ENCODE results near the gene MORF4L2.
"Not testable (repeated sequence)": the region's sequence is repeated elsewhere in the genome, so short reads cannot be mapped to it uniquely, and the experiment has no call there.

MORF4L2 gene

DNA sequence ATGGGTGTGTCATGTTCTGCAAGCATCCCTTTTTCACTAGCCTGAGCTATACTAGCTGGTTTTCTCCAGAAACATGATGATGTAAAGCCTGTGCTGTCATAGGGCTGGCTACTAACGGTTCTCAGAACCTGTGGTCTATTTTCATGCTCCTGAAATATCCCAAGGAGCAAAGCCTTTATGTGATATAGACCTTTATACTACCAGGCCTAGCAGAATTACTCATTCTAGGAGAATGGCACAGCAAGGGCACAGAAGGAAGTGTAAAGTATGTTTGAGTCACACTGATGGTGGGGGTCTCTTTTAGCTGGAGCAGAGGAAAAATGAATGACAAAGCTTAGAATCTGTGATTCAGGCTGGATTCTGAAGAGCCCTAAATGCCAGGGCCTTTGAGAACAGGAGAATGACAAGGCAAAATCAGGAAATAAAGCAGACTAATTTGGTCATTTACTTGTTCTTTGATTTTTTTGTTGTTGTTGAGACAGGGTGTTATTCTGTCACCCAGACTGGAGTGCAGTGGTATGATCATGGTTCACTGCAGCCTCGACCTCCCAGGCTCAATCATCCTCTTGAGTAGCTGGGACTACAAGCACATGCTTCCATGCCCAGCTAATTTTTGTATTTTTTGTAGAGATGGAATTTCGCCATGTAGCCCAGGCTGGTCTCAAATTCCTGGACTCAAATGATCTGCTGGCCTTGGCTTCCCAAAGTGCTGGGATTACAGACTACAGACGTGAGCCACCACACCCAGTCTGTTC lies 45.9 kb downstream of the MORF4L2 start:
- DNase-seq, result peak; percentile 2
- in situ Hi-C loops (cut with HindIII; ENCODE audit: low pct_ligation_motif_present, low pct_unique_long_range_greater_than_20kb, low sequenced_read_pairs), result no loop called here

DNA sequence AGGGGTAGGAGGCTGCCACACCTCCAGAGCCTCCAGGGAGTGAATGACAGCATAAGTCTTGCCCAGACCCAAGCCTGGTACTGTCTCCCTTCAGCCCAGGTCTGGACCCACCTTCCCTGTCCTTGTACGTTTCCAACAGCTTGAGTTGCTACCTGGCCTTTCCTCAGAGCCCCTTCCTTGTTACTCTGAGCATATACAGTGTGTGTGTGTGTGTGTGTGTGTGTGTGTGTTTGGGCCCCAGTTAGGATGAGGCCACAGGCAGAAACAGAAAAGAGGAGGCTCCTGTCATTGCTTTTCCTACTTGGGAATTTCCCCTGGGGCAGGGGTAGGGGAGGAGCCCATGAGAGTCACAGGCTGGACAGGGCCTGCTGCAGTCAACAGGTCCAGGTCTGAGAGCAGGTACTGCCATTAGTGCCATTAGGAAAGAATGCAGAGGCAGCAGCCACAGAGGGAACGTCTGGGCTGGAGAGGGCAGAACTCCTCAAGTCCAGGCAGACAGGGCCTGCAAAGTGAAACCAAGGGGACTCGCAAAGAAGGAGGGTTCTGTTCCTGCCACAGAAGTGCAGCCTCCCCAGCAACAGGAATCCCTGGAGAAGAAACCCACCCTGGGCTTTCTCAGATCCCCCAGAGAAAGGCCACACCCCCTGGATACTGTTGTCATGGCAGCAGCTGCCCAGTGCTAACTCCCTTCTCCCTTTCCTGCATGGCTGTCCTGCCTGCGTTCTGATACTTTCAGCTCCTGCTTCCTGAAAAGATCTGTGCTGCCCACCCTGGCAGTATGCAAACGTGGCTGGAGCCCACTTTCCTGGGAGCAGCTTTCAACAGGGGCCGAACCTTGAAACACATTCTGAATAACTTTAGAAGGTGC lies 47.8 kb downstream of the MORF4L2 start:
- peak; percentile 11 for DNase-seq
- in situ Hi-C loops (cut with HindIII; ENCODE audit: low pct_ligation_motif_present, low pct_unique_long_range_greater_than_20kb, low sequenced_read_pairs), result not testable (repeated sequence)

DNA sequence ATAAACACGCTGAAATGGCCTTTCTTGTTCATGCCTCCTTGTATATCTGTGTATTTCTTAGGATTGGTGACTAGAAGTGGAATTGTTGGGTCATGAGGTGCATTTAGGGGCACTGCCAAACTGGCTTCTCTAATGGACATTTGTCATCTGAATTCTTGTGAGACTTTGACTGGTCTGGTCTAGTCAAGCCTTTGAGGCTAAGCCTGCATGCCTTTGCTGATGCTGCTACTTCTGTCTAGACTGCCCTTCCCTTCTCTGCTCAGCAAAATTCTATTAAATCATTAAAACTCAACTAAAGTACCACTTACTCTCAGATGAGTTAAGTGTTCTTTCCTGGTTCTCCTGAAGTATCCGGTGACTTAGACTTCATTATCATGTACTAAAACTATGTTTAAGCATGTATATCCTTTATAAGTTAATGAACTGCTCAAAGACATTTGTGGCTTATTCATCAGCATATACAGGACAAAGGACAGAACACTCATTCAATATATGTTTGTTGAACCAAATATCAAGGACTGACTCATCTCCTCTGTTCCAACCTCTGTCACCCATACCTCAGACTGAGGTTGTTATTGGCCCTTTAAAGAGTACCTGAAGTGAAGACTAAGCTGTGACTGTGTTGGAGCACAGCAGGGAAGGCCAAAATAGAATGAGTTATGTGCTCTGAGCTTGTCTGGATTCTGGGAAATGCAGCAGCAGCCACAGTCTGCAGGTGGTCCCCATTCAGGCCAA lies 48.7 kb downstream of the MORF4L2 start:
- no peak for DNase-seq
- in situ Hi-C loops (cut with HindIII; ENCODE audit: low pct_ligation_motif_present, low pct_unique_long_range_greater_than_20kb, low sequenced_read_pairs), result no loop called here

DNA sequence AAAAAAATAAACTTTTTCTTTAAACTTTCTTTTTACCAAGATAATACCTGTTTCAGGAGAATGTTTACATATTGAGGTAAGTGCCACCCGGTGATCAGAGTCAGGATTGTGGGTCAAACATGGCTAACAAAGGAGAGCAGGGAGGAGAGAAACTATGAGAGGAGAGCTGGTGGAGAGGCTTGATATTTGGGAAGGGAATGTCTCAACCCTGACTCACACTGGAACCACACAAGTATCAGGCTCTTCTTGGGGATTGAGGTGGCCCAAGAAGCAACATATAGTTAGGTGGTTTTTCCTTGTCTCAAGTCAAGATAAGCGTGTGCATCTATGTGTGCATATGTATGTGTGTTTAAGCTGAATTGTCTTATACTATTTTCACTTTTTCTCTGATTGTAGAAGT lies 51.1 kb downstream of the MORF4L2 start:
- in situ Hi-C loops (cut with HindIII; ENCODE audit: low pct_ligation_motif_present, low pct_unique_long_range_greater_than_20kb, low sequenced_read_pairs), result no loop called here
- no peak for DNase-seq

DNA sequence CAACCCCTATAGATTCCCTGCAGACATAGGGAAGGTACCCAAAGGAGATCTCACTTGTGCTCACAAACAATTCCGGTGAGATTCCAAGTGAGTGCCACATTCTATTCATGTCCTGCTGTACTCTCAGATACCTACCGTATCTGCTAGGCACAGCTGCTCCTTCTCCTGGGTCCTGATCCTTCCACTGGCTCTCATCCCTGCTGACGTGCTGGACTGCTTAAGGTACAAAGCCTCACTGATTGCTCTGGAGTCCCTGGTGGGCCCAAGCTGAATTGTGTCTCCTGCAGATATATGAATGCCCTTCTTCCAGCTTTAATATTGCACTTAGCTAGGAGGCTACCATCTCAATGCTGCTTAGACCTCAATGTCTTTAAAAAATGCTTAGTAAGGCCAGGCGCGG lies 55.4 kb downstream of the MORF4L2 start:
- no peak for DNase-seq
- in situ Hi-C loops (cut with HindIII; ENCODE audit: low pct_ligation_motif_present, low pct_unique_long_range_greater_than_20kb, low sequenced_read_pairs), result no loop called here

DNA sequence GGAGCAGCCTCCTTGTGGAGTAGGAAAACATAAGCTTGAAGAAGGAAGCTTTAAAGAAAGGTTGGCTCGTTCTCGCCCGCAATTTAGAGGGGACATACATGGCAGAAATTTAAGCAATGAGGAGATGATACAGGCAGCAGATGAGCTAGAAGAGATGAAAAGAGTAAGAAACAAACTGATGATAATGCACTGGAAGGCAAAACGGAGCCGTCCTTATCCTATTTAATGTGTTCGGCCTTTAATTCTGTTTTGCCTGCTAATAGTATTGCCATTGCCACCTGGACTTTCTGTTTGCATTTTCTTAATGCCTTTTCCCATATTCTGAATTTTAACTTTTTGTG lies 56.4 kb downstream of the MORF4L2 start:
- DNase-seq, result no peak
- in situ Hi-C loops (cut with HindIII; ENCODE audit: low pct_ligation_motif_present, low pct_unique_long_range_greater_than_20kb, low sequenced_read_pairs), result no loop called here

DNA sequence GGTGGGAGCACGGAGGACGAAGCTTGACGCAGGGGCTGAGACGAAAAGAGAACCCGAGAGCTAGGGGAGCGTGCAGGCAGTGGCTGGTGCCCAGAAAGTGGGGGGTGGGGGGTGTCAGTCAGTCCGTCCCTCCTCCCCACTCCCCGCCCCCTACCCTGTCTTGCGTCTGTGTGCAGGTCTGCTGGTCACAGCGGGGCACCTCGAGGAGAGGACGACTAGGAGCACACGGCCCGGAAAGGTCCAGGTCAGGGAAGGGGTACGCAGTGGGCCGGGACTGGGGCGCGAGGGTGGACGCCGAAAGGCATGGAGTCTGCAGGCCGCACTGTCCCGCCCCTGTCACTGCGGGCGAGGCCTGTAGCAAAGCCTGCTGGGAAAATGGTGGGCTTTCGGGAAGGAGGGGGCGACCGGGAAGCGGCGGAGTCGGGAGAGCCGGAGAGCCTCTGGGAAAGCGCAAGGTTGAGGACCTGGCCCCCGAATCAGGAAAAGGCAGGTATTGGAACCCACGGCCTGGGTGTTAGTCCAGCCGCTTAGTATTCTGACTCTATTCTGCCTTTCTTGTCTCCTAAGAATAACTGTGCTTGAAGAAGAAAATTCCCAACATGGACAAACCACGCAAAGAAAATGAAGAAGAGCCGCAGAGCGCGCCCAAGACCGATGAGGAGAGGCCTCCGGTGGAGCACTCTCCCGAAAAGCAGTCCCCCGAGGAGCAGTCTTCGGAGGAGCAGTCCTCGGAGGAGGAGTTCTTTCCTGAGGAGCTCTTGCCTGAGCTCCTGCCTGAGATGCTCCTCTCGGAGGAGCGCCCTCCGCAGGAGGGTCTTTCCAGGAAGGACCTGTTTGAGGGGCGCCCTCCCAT lies 57.0 kb downstream of the MORF4L2 start:
- in situ Hi-C loops (cut with HindIII; ENCODE audit: low pct_ligation_motif_present, low pct_unique_long_range_greater_than_20kb, low sequenced_read_pairs), result no loop called here
- DNase-seq, result peak; percentile 65

DNA sequence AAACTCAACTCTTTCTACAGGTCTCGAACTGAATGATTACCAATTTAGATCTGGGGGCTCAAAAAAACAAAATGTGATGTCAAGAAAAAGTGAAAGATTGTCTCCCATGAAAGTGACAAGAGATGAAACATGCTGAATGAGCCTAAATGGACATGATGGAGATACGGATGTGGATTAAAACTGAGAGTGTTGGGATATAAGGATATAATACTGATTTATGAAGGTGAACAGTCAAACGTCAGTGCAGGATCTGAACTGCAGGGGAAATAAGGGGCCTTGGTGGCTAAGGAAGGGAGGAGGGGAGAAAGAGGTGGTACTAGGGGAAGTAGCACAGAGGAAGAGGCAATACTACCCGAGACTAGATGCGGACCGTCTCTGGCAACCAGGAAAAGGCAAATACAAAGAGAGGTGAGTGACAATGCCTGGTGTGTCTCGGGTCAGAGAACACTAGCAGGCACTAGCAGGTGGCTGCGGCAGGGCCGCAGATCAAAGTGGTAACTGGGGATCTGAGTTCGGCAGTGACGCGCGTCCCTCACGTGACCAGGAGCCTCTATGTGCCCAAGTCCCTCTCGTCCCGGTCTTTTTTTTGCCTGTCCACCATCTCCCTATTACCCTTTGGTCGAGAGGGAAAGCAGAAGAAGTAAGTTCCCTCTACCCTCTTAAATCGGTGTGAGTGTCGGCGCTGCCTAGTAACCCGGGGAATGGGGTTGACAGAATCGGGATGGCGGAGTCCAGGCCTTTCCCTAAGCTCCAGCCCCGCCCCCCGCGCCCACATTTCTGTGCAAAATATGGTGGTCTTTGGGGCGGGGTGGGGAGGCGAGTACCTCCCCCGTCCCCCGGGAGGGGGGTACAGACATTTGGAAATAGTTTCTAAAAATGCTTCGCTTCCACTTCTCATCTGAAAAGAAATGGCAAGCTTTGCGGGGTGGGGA lies 57.8 kb downstream of the MORF4L2 start, which contains the start of gene TCEAL1:
TCEAL1 (plus strand) TSS at position 590 of the 932 bp plus-strand sequence. CDS start 942 bp downstream, outside the sequence.
- DNase-seq, result peak; percentile 9
- in situ Hi-C loops (cut with HindIII; ENCODE audit: low pct_ligation_motif_present, low pct_unique_long_range_greater_than_20kb, low sequenced_read_pairs), result no loop called here

DNA sequence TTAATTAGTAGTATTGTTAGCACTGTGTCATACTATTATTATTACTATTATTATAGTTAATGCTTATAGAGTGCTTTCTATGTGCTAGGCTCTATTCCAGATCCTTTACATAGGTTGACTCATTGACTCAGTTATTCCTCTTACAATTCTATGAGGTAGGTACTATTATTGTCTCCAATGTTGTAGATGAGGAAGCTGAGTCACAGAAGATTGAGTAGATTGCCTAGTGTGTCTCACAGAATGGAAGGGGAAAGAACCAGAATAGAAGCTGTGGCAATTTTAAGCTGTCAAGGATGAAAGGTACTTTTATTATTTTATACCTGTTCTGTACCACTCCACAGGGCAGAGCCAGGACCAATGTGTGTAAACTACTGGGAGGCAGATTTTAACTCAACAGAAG lies 59.6 kb downstream of the MORF4L2 start:
- no peak for DNase-seq
- in situ Hi-C loops (cut with HindIII; ENCODE audit: low pct_ligation_motif_present, low pct_unique_long_range_greater_than_20kb, low sequenced_read_pairs), result no loop called here

Measured in ACHN (cell line).